GM19372 (cell line): ENCODE measurements around the gene USP7.

Experiments used
- ATAC-seq: cut with Tn5 transposase; IDR thresholded peaks from one replicate; pipeline ENCODE4 v1.9.1; 2021; ENCODE audit warnings: mild to moderate bottlenecking, low read depth, moderate library complexity; ENCODE audit not compliant: unreplicated experiment

USP7 gene

DNA sequence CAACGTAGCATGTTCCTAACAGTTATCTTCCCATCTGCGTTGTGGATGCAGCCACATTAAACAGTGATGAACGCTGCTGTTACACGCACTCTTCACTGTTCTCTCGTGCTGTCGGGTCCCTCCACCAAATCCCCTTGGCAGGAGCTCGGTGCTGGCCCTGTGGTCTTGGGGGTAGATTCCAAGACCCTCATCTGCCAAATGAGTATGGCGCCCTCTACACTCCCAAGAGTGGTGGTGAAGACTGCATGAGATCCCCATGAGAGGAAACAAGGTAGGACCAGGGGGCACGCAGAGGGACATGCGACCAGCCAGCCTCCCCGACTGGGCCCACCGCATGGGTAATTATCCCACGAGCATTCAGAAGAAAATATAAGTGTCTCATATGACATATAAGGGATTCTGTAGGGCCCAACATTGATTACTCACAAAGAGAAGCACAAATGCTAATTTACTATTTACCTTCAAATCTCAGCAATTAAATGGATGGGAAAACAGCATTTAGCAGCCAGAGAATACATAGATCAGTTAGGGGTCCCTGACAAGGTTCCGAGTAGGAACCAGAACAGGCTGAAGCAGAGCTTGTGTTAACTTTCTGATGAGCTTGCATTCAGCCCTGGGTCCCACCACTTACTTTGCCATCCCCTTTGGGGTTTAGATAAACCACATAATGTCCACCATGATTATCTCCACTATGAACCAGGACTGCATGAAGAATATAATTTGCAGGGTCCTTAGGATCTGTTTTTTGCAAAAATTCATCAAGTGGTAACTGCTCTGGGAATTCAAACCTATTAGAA lies 57.7 kb downstream of the USP7 start:
- no peak for ATAC-seq

DNA sequence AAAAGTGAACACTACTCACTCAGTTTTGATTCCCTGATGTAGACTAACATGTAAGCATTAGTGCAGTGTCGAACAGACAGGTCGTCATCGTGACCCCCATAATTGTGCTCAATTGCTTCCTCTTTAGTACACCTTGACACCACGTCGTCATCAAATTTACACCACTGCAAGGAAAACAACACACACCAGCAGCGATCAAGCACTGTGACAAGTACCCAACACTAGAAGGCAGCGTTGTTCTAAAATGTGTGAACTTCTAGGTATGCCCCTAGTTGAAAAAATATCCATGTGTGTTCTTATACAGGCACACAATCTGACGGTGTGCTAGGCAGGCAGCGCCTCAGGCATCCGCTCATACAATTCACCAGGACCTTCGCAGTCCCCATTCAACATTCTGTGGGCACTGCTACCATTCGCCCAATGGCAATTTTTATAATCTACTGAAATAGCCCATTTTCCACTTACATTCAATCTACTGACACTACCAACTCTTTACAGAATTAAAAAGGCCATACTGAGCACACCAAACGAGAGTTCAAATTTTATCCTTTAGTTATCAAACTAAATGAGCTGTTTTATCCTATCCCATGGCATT lies 58.4 kb downstream of the USP7 start:
- no peak for ATAC-seq

DNA sequence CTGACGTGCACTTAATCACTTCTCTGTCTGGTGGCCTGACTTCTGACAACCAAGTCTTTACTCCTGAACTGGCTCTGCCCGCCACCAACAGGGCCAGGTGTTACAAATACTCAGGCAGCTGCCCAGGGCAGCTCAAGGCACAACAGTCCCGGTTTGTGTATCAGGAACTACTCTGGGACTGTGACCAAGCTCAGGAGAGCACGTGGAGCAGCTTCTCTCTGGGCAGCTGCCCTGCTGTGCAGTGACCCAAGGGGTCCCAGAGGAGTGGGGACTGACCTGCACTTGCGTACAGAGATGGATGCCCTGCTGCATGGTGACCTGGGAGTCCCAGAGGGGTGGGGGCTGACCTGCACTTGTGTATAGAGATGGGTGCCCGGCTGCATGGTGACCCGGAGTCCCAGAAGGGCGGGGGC lies 59.7 kb downstream of the USP7 start:
- ATAC-seq: no peak

DNA sequence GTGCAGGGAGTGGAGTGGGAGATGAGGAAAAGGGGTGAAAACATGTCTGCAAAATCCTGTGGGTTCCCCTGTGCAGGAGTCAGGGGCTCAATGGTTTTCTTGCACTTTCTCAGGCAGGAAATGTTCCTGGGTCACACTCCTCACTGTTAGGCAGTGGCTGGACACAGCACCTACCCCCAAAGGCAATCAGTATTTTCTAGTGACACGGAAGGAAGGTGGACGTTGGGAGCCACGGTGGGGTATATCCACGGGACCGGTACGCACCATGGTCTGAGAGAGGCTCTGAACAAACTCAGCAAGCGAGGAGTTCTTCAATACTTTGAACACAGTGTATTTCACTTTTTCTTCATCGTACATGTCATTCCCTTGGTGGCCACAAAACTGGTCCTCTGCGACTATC lies 60.7 kb downstream of the USP7 start:
- ATAC-seq: no peak

DNA sequence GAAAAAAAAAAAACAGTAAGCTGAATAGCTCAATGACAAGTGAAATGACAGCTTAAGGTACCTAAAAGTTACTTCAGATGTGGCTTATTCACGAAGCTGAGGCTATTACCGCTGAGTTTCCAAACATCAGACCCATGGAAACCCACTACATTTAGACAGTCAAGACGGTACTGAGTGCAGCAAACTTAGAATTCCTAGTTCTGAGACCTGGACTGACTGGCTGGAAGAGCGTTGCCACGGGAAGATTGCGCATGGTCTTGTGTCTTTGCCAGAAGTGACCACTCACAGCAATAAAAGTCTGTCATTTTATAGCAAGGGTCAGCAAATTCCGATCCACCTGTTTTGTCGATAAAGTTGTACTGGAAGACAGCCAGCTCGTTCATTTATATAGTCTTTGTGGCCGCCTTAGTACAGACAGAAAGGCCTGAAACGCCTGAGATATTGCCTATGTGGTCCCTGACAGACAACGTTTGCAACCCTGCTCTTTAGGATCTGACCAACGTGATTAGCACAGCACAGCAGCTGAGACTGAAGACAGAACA lies 62.3 kb downstream of the USP7 start:
- no peak for ATAC-seq

DNA sequence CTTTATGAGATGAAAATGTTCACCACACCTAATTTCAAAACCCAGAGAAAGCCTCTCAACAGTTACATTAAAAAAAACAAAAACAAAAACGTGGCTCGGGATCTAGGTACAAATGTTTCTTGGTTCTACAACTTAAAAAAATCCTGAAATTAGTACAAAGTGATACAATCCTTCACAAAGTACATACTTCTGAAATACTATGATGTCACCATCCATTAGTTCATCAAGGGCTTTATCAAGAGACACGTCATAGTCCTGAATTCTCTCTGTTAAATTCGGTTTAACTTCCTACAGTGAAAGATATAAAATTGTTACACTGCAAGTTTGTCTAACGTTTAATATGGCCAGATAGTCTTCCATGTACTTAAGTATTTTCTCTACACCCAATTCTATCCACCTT lies 63.4 kb downstream of the USP7 start:
- ATAC-seq: no peak

DNA sequence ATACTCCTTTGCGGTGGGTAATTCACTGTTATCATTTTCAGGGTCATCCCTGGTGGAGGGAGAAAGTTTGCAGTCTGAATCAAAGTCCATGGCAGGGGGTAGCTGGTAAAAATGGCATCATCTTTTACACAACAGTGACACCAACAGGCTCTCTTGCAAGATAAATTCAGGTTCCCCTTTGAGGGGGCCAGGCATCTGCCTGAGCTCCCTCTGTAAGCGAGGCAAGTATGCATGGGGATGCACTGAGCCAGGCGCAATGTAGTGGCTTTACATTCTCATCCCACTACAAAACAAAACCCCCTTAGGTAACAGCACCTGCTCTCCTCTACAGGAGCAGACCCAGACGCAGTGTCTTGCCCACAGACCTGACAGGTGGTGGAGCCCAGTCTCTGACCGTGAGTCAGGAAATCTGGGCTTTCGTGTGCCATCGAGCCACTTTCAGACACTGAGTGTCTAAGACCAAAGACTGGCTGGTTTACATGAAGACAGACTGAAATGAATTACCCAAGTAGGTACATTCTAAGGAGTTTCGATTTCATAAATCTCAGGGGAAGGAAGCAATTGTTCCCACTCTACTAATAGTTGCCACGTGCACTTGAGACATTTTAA lies 63.9 kb downstream of the USP7 start:
- no peak for ATAC-seq

DNA sequence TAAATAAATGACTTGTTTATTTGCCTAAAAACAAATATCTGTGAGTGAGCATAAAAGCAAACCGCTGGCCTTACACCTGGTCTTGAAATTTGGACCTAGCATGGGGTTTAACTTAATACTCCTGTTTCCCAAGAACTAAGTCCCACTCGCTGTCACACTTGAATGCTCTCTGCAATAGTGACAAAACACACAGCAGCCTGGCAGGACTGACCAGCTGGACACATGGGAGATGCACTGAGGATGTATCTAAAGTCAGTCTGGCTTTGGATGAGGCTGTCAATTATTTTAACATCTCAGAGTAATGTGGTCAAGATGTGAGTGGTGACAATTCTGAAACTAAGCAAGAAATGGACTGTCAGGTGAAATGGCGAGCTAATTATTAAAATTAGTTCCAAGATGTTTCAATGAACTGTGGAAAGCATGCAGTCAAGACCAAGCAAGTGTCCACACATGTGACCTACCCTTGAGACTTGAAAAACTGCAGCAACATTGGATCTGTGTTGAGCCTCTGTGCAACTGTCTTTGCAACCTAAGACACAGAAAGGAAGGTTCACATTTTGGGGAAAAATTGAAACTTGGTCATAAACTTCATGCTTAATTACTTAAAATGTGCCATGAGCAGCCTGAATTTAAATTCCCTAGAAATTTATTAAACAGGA lies 64.9 kb downstream of the USP7 start:
- ATAC-seq: no peak

DNA sequence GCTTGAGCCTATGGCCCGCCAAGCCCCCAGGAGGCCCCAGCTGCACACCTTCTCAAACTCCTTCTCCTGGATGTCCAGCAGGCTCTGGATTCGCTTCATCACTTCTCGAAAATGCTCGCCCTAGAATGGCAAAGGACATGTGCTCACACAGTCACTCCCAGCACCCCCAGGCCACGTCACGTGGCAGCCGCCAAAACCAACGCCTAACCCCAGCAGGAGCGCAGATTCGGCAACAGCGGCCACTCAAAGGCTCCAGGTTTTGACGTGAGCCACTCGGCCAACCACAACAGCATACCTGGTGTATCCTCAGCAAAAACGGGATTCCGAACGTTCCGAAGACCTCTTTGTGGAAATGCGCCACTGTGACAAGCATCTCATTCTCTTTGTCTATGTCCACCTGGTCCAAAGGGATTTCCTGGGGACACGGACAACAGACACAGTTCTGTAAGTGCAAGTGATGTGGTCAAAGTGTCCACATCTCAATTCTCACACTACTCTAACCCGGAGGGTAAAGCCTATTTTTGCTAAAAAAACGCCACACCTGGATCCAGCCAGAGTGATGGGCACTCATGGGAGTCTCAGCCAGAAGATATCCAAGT lies 68.9 kb downstream of the USP7 start:
- no peak for ATAC-seq

DNA sequence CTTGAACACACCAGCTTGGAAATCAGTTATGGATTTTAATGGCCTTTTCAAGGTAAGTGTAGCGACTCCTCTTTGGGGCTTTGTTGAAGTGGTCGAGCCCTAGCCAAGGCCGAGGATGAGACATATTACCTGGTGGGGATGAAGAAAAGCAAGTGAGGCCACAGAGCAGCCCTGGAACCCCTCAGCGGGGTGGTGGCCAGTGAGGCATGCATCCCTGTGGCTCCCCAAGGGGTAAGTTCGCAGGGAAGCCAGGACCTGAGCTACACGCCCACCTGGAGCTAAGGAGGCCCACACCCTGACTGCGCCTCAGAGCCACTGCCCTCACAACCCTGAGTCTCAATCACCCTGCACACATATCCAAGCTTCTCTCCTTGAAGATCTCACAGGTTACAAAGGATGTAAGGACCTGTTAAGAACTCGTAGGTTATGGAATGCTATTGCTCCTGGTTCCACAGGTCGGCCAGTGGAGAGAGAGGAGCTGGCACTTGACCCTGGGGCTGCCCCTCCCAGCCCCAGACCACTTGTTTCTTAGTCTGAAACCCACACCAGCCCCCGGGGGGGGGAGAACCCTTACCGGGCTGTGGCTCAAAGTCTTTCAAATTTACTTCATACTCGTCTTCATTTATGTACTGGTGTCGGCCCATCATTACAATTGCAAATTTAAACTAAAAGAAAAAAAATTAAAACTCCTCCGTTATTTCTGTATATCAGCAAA lies 69.6 kb downstream of the USP7 start:
- no peak for ATAC-seq

DNA sequence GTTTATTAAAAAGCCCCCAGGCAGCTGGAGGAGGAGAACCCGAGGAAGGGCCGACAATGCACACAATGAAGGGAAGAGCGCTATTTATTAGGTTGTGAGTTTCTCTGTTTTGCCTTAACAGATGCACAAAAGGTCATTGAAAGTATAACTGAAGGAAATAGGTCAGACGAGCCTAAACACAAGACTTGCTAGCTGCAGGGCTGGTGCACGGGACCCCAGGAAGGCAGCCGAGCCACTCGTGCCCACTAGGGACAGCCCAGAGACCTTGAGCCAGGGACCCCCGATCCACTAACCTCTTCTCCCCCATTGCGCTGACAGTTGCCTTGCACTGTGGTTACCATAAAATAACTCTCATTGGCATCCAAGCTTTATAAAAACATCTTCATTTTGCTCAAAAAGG lies 70.3 kb downstream of the USP7 start:
- ATAC-seq: no peak

DNA sequence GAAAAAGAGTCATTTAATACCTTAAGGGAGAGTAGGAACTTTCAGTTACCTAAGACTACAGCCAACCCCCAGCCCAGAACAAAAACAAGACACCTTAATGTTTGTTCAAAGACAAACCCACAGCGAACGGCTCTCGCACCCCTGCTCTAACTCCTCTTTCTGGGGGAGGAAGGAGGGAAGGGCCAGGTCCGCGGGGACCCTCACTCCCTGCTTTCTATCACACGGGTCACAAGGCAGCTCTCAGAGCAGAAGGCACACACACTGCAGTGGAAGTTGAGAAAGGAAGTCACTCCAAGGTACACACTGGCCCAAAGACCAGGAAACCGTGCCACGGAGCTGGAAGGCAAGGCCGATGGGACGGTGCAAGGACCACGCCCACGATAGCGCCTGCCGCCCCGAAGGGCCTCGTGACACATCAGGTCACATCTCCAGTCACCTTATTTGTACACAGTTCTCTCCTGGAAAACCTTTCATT lies 71.6 kb downstream of the USP7 start:
- peak; percentile 22 for ATAC-seq

DNA sequence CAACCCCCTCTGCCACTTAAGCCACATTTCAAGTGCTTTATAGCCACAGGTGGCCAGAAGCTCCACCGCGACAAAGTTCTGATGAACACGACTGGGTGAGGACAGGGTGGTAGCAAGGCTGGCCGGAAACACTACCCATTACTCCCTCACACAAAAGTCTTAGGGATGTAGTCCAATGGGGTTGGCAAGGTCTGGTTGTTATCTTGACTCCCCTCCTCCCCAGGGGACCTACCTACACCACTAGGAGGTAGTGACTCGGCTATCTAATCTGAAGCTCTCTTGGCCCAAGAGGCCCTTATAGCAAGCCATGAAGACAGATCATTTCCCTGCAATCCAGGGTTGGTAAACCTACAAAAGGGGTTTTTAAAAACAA lies 73.2 kb downstream of the USP7 start:
- no peak for ATAC-seq

DNA sequence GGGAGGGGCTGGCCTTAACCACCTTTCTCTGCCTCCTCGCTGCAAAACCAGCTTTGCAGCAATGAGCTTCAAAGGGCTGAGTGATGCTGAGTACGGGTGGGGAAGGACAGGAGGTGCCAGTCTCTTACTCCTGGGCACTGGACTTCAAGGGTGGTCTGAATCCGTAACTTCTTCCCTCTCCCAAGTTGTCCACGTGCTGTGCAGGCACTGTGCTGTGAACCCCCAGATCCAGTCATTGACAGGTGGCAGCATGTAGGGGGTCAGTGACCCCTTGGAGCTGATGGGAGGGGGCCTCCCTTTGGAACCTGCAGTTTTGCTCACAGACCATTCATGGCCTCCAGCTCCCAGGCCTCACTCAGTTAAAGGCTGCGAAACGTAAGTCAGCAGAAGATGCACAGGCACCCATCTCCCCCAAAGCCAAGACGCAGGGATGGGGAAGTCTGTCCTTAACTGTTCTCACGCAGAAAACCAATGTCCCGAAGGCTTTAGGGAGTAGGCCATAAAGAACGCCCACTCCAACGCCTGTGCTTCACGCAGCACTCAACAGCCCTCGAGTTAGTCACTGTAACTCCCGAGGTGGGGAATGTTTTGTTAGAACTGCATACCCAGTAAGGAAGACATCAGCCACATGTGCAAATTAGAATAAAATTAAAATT lies 73.7 kb downstream of the USP7 start:
- no peak for ATAC-seq

DNA sequence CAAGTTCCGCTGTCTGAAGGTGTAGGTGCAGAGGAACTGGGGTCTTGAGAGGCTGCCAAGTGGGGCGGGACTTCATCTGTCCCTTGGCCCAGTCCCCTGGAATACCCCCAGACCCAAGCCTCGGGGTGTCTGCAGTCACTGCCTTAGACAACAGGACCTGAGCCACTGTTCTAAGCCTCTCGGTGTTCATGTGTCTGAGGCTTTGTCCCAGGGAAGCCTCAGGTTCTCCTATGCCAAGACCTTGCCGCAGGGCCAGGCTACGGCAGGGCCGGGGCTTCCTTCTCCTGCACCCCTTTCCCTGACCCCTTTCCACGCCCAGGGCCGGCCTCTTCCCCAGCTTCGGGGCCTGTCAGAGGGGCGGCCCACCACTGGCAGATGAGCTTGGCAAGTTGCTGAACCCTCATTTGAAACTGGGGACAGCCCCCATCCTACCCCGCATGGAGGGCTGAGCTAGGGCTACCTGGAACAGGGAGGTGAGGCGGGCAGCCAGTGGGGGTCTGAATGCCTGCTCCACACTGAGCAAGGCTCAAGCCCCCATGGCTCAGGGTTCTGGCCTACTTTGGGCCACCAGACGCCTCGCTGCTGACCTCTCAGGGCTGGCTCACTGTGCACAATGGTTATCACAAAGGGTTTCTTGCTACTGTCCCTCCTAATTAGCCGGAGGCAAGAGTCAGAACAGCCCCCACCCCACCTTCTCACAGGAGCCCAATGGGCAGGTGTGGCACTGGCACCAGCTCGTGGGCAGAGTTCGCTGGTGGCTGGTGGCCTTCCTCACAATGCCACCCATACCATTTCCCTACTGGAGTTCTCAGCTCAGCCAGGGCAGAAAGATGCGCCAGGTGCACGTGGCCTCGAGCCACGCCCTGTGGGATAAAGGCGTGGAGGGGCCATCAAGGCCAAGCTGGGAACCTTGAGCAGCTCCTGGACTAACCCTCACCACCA lies 74.5 kb downstream of the USP7 start:
- no peak for ATAC-seq

DNA sequence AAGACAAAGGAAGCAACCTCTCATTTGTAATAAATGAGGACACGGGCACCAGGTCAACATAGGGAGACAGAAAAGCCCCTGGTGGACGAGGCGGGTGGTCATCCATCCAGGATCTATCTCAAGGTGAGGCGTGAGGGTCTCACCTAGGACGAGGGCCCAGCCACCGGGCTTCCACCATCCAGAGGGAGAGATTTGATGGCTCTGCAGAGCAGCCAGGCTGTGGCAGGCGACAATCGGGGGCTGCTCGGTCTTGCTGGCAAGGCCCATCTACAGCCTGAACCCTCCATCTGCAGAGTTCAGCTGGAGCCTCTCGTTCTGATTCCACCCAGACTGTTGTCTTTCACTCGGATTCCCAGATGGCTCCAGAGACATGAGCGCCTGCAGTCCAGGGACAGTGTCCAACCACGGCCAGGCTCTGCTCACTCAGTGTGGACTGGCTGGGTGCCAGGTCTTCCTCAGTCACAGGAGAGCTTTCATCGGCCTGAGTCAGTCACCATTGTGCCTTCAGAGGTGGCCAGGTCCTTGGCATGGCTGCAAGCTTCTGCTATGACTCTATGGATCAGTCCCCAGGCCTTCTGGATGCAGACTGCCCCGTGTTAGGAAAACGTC lies 75.7 kb downstream of the USP7 start:
- no peak for ATAC-seq

DNA sequence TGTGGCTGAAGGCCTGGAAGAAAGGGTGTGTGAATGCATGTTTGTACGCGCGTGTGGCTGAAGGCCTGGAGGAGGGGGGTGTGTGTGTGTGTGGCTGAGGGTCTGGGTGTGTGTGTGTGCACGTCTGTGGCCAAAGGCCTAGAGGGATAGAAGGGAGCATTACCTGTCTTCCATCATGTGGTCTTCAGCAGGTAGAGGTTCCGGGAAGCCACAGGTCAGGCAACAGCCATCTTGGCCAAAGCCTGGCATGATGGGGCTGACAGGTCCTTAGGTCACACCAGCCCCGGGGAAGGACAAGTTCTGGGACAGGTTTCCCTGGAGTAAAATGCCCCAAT lies 76.3 kb downstream of the USP7 start:
- no peak for ATAC-seq
